Activated CD8-positive, alpha-beta memory T cell treated with anti-CD3 and anti-CD28 coated beads, Interleukin-2, amount 50 U/mL, for 4 hours (primary cell): Measurements from ENCODE around the gene KPNB1.
A peak's percentile ranks its signal among the peaks of the same experiment; 100 is the strongest.
"Not testable (repeated sequence)": the region's sequence is repeated elsewhere in the genome, so short reads cannot be mapped to it uniquely, and the experiment has no call there.

ENCODE experiments used
- DNase-seq: peaks from one replicate; pipeline ENCODE4 v3.0.0-alpha.2; 2020

The KPNB1 gene

GRCh38 chr17:47682727-47683126 lies 33.0 kb downstream of the KPNB1 start:
- not testable (repeated sequence) for DNase-seq

- no peak for DNase-seq
Observed at GRCh38 chr17:47684025-47684424, 34.3 kb downstream of the KPNB1 start.

GRCh38 chr17:47684535-47685193 lies 34.9 kb downstream of the KPNB1 start:
- no peak for DNase-seq

- no peak for DNase-seq
Observed at GRCh38 chr17:47685556-47686275, 36.0 kb downstream of the KPNB1 start.

GRCh38 chr17:47686276-47686635 lies 36.5 kb downstream of the KPNB1 start:
- no peak for DNase-seq

- DNase-seq: no peak
Observed at GRCh38 chr17:47686664-47687327, 37.1 kb downstream of the KPNB1 start.

- DNase-seq: no peak
Observed at GRCh38 chr17:47687328-47687690, 37.6 kb downstream of the KPNB1 start.

GRCh38 chr17:47687748-47688147 lies 38.0 kb downstream of the KPNB1 start:
- no peak for DNase-seq

- no peak for DNase-seq
Observed at GRCh38 chr17:47690121-47690520, 40.4 kb downstream of the KPNB1 start.

GRCh38 chr17:47692137-47692894 lies 42.6 kb downstream of the KPNB1 start:
- DNase-seq: no peak

- DNase-seq: no peak
Observed at GRCh38 chr17:47692895-47693730, 43.4 kb downstream of the KPNB1 start.

GRCh38 chr17:47693731-47694580 lies 44.2 kb downstream of the KPNB1 start, which contains the start of gene TBKBP1:
TSS of gene TBKBP1 (plus strand) at chr17:47694161. CDS start at chr17:47696113, 1,952 bp downstream.
- DNase-seq: peak; percentile 66

- peak; percentile 64 for DNase-seq
Observed at GRCh38 chr17:47694581-47695428, 45.1 kb downstream of the KPNB1 start.

GRCh38 chr17:47695429-47696376 lies 46.0 kb downstream of the KPNB1 start:
- DNase-seq: no peak

GRCh38 chr17:47696717-47697642 lies 47.3 kb downstream of the KPNB1 start:
- DNase-seq: no peak

GRCh38 chr17:47697906-47698711 lies 48.4 kb downstream of the KPNB1 start:
- DNase-seq: no peak
